Measurements from ENCODE around the gene SIM1.

Gene SIM1

DNA sequence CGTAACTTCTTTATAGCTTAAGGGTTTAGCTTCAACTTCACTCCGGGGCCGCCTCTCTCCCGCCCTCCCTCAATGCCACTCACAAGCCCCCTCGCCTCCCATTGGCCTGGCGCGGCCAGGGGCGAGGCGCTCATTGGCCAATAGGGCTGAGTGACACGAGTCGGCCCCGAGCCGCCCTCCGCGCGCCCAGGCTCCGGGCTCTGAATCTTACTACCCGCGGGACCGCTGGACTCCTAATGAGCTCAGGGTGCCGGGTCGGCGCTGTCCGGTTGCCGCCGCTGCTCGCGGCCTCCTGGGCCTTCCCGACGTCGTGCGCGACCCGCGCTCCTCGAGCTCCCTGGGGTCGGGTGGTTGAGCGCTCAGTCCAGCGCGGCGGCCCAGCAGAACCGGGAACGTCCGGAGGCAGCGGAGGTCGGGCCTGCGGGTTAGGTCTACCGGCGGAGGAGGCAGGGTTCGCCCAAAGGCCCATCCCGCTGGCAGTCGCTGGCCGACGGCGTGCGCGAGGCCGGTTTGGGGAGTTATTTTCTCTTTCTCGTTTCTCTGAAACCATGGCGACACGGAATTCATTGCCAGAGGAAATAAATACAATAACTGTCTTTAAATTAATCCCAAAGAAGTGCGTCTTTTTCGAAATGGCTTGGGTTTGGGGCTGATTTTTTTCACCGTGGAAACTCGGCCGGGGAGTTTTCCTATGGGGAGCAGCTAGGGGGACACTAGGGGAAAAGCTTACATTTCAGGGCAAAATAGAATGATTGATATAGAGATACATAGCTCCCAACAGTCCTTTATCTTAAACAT, at the start of gene SIM1:
SIM1 (minus strand) TSS at position 19 of the 798 bp plus-strand sequence. CDS start 1,453 bp downstream, outside the sequence.
- DNase-seq, result peak; percentile 86

DNA sequence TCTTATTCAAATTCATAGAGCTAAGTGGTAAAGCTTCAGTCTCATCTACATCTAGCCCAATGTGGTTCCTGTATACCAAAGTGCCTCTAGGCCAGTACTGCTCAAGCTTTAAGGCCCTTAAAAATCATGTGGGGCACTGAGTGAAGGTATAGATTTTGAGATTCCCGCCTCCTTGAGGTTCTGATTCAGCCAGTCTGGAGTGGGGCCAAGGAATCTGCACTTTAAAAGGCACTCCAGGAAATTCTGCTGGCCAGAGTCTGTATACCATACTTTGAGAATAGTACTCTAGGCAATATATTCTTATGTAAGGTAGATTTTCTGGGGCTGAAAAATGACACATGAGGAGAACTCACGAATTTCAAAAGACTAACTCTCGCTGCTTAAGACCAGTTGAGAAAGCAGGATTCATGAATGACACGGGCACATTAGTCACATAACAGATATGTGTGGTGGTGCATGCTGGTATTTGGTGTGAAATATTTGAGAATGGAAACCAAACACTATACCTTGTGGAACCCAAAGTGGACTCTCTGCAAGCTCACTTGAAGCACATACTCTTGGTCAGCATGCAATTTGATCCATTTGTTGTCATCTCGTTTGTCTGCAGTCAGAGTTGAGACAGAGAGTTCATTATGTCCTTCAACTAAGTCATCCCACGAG, 47.6 kb upstream of the SIM1 start:
- no peak for DNase-seq

GRCh38 chr6:100509101-100509500, 44.4 kb upstream of the SIM1 start:
- no peak for DNase-seq

DNA sequence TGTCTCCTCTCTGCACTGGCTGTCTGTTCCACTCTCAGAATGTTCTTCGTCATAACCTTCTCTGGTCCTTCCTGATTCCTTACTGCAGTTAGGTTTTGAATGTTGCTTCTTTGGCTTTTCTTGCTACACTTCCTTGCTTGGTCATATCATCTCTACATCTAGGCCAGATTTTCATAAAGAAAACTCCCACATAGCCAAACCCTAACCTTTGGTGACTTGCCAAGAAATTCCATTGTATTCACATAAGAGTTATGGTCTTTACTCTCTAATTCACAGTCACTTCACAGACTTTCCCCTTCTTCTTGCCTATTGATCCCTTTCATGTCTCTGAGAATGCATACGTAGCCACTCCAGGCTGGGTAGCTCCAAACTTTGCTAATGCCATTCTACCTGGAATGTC, 41.9 kb upstream of the SIM1 start:
- DNase-seq, result no peak

DNA sequence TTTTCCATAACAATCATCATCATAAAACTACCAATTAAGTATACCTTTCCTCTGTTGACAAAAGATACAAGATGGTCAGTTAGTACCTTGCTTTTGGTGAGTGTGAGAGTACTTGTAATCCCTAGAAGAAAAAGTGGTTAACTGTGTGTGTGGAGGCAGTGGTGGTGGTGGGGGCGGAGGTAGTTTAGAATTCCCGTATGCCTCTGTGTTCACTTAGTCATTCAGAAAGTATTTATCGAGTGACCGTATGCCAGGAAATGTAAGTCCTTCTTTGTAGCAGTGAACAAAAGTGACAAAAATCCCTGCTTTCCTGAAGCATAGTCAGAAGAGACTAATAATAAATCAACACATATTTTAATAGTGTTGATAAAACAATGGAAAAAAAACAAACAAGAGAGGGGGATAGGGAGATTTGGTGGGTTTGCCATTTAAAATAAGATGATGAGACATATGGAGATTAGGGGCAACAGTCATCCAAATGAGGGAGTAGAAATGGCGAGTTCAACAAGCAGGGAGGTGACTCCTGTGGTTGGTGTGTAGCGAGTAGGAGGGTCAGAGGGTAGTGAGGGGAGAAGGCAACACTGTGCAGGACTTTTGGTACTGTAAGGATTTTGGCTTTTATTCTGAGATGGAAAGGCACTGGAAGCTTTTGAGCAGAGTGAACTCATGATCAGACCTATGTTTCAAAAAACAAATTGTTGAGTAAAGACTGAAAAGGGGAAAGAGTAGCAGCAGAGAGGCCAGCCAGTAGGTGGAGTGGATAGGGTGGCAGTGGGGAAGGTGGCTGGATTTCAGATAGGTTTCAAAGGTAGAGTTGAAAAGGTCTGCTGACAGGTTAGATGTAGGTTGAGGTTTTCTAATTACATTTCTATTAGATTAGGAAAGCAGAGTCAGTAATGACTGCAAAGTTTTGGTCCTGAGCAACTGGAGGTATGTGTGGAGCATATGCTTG, 40.3 kb upstream of the SIM1 start:
- no peak for DNase-seq

DNA sequence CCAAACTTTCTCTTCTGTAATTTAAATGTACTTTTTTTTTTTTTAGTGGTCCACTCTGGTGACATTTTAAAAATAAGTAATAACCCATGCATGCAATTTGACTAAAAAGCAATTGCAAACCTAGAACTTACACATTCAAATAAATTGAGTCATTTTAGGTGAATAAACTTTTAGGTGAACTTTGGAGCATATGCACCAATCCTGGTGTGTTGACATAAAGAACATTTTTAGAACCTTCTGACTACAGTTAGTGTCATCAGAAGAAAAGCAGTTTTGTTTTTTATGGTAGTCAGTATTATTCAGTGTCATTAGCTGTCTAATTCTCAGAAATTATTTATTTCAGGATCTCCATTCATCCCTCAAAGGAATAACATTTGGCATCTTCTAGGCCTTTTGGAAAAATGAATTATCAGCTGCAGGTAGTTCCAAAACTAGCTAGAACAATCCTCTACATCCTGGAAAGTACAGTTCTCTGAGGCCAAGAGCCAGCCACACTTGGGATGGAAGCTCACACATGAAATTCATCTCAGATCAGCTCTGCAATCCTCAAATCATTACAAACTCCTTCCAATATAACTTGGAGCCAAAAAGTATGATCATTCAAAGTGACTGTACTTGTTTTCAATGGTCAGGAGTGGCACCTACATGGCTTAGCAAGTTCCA, 38.5 kb upstream of the SIM1 start:
- no peak for DNase-seq

DNA sequence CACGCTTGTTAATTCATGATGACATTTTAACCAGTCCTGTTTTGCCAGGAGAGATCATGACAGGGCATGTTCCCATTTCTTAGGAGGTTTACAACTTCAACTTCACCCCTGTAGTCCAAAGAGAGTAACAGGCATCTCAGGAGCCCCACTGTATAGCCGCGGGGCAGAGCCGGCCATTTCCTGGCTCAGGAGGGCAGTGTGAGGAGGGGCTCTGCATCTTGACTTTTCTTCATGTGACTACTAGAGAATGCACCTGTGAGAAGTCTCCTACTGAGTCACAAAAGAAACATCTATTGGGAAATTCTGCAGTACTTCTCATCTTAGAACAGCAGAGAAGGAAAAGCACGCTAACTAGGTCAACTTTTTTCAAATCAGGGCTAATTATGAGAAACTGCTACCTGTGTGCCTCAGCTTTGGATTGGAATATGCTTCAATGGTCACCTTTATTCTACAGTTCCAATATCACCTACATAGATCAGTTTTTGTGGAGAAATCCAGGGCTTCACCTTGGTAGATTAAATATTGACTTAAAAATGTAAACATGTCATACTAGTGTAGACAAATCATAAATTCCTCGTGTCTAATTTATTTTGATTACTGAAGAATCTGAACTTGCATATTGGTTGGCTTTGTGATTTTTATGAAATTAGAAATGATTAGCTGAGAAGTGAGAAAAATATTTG, 28.6 kb upstream of the SIM1 start:
- DNase-seq, result no peak

DNA sequence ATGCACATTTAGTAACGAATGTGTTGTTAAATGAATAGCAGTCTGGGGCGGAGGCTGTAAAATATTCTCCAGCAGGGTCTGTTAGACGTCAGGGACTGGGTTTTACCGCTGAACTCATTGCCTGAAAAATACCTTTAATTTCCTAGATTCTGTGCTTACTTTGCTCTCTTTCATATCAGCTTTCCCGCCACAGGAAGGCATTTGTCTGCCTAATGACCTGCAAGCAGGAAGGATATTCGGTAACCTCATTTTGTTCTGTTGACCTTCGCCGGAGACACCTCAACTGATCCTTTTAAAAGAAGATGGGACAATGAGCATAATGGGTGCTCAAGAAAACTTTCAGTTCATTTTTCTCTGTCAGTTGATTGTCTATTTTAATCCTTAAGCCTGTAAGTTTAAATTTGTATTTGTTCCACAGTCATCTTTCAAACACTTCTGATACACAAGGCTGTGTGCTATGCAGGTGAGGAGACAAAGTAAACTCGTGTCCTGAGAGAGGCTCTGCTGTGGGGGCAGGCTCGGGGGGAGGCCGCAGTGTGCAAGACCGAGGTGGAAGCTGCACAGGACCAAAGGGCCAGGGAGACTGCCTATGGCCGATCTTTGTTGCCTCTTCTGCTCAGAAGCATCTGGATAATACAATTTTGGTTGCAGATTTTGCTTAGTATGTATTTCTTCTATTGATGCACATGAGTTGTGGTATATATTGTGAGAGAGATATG, 27.4 kb upstream of the SIM1 start:
- DNase-seq, result no peak

DNA sequence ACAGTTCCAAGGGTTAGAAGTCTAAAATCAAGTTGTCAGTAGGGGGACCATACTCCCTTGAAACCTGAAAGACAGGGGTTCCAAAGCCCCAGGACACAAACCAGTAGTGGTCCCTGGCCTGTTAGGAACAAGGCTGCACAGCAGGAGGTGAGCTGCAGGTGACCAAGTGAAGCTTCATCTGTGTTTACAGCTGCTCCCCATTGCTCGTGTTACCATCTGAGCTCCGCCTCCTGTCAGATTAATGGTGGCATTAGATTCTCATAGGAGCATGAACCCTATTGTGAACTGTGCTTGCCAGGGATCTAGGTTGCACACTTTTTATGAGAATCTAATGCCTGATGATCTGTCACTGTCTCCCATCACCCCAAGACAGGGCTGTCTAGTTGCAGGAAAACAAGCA, 25.3 kb upstream of the SIM1 start:
- DNase-seq, result no peak

GRCh38 chr6:100488244-100488643, 23.5 kb upstream of the SIM1 start:
- no peak for DNase-seq

GRCh38 chr6:100487638-100488037, 22.9 kb upstream of the SIM1 start:
- no peak for DNase-seq

DNA sequence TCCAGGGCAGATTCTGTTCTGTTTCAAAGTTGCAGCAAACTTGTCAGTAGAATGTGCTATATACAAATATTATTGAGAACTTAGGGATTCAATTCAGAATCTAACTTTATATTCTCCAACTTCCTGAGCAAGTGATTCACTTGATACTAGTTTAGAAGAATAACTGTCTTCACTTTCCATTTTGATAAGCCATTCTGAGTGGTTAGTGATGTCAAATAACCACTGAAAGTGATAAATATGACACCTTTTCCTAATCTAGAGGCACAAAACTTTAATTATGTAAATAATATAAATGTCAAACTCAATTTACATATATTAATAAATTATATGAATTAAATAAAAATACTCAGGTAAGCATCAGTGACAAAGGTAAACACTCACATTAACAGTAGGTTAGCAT, 20.5 kb upstream of the SIM1 start:
- no peak for DNase-seq

- no peak for DNase-seq
Observed at GRCh38 chr6:100484474-100484873, 19.8 kb upstream of the SIM1 start.

DNA sequence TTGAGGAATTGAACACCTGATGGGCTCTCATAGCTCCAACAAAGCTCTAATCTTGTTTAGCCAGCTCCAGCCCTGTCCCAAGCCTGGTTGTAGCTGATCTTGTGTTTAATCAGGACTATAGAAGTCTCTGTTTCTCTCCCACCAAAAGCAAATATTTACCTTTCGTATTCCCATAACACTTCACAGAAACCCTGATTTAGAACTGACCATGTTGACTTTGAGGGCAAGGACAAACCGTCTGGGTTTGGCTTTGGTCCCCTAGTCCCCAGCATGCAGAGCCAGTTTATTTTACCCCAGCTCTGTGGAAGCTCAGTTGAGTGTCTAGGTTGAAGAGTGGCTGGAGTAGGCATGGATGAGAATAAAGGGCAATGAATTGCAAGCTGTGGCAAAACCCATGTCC, 18.0 kb upstream of the SIM1 start:
- DNase-seq, result no peak

DNA sequence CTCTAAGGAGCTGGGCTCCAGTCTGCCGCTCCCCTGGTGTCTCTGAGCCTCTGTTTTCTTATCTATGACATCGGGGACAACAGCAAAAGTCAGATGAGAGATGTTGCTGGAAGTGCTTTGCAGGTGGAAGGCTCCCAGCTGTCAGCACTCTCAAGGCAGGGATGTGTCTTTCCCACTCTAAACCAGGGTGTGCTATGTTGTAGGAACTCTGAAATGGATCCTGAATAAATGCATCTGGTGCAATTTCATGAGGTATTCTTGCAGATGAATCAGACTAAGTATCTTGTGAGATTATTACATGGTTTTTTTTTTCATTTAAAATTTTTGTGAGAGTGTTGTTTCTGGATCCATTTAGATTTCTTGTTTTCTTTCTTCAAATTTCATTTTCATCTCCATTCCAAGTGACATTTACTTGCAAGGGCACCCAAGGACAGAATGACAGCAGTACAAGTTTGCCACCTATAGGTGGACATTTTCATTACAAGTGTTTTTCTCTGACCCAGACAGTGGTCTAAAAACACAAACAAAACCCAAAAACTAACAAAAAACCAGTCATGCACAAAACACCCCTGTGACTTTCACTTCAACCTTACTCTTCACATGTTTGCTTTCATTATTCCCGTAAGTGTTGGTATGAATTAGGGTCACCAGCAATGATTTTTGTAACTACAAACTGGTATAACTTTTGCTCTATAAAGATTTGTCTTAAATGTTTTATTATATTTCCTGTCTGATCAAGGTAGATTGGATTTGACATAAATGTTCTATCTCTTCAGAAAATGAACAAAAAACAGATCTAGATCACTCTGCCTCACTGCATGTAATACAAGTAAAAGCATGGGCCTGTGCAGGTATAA, 14.7 kb upstream of the SIM1 start:
- DNase-seq, result no peak

- no peak for DNase-seq
Observed at GRCh38 chr6:100475554-100476320, 11.0 kb upstream of the SIM1 start.

DNA sequence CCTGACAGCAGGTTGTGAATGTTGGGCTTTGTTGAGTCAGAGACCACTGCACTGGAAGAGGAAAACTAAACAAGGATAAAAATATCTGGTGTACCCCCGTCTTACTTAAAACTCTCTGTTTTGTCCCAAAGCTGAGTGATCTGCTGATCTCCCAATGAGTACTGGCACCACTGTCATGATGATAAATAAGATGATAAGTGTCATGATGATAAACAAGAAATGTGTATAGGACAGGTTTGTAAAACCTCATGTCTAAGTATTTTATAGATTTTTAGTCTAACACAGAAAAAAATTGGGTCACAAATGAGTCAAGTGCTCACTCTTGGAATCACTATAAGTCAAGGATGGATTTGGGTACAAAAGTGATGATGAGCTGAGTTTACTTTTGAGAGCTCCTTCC, 8.5 kb upstream of the SIM1 start:
- DNase-seq, result no peak

DNA sequence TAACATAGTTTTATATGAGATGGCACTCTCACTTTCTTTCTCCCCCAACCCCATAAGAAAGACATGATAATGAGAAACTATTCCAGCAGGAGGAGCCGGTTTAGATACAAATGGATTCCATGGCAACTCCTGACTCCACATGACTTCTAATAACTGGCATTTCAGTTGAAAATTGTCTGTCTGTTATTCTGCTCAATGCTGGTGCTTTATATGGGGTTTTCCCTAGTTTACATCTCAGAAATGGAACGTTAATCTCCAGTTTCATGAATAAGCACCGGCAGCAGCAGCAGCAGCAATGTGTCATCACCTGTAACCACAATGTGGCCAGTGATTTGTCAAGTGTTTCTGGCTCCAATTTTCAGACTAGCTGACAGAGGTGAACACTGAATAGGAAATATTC, 8.0 kb upstream of the SIM1 start:
- DNase-seq, result no peak

DNA sequence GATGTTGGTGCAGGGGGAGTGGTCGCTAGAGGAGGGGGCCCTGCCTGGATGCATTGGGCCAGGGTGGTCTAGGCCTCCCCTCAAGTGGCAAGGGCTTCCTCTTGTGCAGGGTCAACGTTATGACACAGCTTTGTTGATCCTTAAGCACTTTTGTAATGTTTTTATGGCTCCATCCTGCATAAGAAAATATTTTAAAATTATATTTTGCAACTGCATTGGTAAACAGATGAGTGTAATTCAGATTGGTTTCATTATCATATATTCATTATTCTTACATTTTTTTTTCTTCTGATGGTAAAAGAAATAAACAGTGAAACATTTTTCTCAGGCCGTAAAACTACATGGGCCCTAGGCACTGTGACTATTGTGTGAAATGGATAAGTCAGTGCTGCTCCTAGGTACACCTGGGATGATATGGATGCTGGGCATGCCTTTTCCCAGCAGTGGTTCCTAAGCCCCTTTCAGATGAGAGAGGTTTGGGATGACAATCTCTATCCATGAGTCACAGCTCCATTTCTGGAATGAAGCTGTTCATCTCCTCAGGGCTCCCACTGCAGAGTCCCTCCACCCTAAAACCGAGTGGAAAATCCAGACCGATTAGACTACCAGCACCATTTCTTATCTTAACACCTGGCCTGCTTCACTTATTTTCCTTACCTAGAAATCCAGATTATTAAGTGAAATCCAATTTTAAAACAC, 5.8 kb upstream of the SIM1 start:
- DNase-seq, result no peak

Data from right forelimb (tissue), 1 donor.